ENCODE data around the gene RPL29.

Gene RPL29

DNA sequence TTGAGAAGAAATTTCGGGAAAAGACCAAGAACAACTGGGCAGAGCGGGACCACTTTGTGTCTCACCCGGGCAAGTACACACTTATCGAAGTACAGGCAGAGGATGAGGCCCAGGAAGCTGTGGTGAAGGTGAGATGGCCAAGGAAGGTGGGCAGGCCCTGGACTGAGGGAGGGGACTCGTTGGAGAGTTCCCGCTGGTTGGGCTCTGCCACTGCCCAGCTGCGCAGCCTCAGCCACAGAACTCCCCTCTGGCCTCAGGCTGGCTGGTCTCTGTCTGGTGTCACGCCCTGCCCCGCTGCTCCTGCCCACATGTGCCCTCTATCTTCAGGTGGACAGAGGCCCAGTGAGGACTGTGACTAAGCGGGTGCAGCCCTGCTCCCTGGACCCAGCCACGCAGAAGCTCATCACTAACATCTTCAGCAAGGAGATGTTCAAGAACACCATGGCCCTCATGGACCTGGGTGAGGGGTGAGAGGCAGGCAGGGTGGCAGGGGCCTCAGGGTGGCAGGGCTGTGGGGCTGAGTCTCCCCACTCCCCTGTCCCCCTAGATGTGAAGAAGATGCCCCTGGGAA, 51.2 kb downstream of the RPL29 start:
- DNase-seq, result no peak

Data from CD4-positive, alpha-beta T cell treated with Interleukin-1 beta for 1 hour (primary cell).